ENCODE data around the gene WWOX. TPM values are rescaled to one million over a fixed set of nuclear protein-coding genes. Genes with fewer than 3 reads are reported as not detected.

WWOX gene
- total RNA-seq, 6 donors from 2014 or later = 18.7 to 167 (median 31.0) TPM

DNA sequence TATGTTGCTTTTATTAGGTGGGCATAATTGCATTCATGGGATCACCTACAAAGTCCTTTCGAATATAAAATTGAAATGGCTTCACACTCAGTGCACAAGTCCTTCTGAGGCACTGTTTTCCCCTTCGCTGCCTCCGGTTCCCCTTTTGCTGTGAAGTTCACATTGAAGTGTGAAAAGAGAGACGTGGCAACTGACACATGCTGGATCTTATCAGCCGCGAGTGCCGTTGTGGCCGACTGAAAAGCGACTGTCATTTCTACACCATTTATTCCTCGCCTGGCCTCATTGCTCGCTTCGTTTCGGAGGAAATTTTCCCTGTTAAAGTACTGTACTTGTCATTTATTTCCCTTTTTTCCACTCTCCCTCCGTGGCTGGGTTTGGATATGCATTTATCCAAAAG is 1077.6 kb downstream of the WWOX start:
- Histone ChIP-seq H3K9me3 (peaks cover 0 to 6% (median 3%) of the 10 kb centered on the region in 4 donors), H3K4me1 (peaks cover 0 to 3% (median 2%) of the 10 kb centered on the region in 4 donors), H3K27me3 (no peaks in the 10 kb centered on the region), H3K4me3 (no peak overlapping the region), H3K27ac (no peak overlapping the region), H3K36me3 (no peaks in the 10 kb centered on the region)
- no peak for DNase-seq
- no peak for ATAC-seq (ENCODE audit: low FRiP score in 2 of 2)
- WGBS, 2 donors = 58 to 68% methylated on average over 14 of the region's 14 CpGs
- TF ChIP-seq EP300 (IDR thresholded peaks at IDR 0.05) (no peak), POLR2A (IDR thresholded peaks at IDR 0.05) (no peak), POLR2AphosphoS5 (IDR thresholded peaks at IDR 0.05) (no peak)
- TF ChIP-seq, protein P1, sequence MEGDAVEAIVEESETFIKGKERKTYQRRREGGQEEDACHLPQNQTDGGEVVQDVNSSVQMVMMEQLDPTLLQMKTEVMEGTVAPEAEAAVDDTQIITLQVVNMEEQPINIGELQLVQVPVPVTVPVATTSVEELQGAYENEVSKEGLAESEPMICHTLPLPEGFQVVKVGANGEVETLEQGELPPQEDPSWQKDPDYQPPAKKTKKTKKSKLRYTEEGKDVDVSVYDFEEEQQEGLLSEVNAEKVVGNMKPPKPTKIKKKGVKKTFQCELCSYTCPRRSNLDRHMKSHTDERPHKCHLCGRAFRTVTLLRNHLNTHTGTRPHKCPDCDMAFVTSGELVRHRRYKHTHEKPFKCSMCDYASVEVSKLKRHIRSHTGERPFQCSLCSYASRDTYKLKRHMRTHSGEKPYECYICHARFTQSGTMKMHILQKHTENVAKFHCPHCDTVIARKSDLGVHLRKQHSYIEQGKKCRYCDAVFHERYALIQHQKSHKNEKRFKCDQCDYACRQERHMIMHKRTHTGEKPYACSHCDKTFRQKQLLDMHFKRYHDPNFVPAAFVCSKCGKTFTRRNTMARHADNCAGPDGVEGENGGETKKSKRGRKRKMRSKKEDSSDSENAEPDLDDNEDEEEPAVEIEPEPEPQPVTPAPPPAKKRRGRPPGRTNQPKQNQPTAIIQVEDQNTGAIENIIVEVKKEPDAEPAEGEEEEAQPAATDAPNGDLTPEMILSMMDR (IDR thresholded peaks at IDR 0.05) = no peak

DNA sequence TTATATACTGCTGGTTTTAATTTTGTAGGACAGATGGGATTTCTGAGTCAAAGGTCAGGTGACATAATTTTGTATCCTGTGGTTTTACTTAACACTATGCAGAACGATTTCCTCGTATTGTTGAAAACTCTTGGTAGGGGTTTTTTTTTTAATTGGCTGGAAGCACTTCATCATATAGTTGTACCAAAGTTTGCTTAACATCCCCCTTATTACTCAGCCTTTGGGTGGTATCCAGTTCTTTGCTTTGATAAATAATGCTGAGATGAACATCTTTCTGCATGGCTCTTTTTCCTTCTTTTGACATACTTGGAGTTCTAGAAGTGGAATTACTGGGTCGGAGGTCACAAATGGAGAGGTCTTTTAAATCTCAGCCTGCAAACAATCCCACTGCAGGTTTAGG is 1082.0 kb downstream of the WWOX start:
- Histone ChIP-seq H3K36me3 (no peaks in the 10 kb centered on the region), H3K4me1 (no peaks in the 10 kb centered on the region), H3K4me3 (no peak overlapping the region), H3K27me3 (no peaks in the 10 kb centered on the region), H3K27ac (no peak overlapping the region), H3K9me3 (peaks cover 0 to 6% (median 0%) of the 10 kb centered on the region in 4 donors)
- DNase-seq (no peak), ATAC-seq (ENCODE audit: low FRiP score in 2 of 2) (no peak)
- TF ChIP-seq, protein P1 (IDR thresholded peaks at IDR 0.05) = no peak
- TF ChIP-seq POLR2A (IDR thresholded peaks at IDR 0.05) (no peak), EP300 (IDR thresholded peaks at IDR 0.05) (no peak), POLR2AphosphoS5 (IDR thresholded peaks at IDR 0.05) (no peak)
- 63 to 65% methylated on average over 3 of the region's 3 CpGs for WGBS, 2 donors

DNA sequence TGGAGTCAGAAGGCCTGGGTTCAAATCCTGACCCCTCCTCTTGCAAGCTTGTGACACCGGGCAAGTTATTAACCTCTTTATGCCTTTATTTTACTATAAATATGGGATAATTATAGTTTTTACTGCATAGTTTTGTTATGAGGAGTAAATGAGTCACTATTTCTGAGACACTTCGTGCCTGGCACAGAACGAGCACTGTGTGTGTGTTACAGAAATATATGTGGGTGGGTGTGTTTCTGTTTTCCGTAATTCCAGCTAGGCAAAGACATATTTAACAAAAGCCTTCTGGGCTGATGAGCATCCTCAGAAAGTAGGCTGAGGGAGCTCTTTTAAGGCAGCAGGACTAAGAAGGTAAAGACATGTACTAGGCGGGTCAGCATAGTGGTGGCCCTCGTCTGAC is 1083.2 kb downstream of the WWOX start:
- no peak overlapping the region for H3K27ac ChIP-seq
- no peak for DNase-seq
- no peaks in the 10 kb centered on the region for H3K4me1 ChIP-seq
- H3K4me3 ChIP-seq = no peak overlapping the region
- H3K9me3 ChIP-seq = peaks cover 0 to 6% (median 0%) of the 10 kb centered on the region in 4 donors
- H3K27me3 ChIP-seq = no peaks in the 10 kb centered on the region
- TF ChIP-seq POLR2AphosphoS5 (IDR thresholded peaks at IDR 0.05) (no peak), EP300 (IDR thresholded peaks at IDR 0.05) (no peak)
- TF ChIP-seq, protein P1 (IDR thresholded peaks at IDR 0.05) = no peak
- ATAC-seq (ENCODE audit: low FRiP score in 2 of 2) = no peak
- WGBS, 2 donors = 92 to 93% methylated on average over 6 of the region's 6 CpGs
- no peaks in the 10 kb centered on the region for H3K36me3 ChIP-seq

DNA sequence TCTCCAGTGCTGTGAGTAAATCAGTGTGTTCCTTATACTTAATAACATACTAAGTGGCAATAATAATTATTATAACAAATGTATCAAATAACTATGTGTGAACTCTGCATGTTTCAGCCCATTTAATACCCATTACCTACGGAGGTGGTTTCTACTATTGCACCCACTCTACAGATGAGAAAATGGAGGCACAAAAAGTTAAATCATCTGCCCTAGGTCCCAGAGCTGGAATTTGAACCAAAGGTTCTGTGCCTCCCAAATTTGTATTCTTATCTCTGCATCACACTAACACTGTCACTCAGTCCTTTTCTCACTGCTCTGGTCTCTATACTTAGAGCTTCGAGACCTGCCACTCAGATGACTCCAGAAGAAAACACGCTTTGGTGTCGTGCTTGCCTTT is 1084.1 kb downstream of the WWOX start:
- DNase-seq (no peak), ATAC-seq (ENCODE audit: low FRiP score in 2 of 2) (no peak)
- 91 to 96% methylated on average over 4 of the region's 4 CpGs for WGBS, 2 donors
- Histone ChIP-seq H3K27ac (no peak overlapping the region), H3K36me3 (no peaks in the 10 kb centered on the region), H3K9me3 (peaks cover 0 to 6% (median 0%) of the 10 kb centered on the region in 4 donors), H3K4me1 (no peaks in the 10 kb centered on the region), H3K4me3 (no peak overlapping the region), H3K27me3 (no peaks in the 10 kb centered on the region)
- TF ChIP-seq POLR2AphosphoS5 (IDR thresholded peaks at IDR 0.05) = no peak
- no peak for TF ChIP-seq EP300 (IDR thresholded peaks at IDR 0.05)
- no peak for TF ChIP-seq POLR2A (IDR thresholded peaks at IDR 0.05)
- TF ChIP-seq, protein P1 (IDR thresholded peaks at IDR 0.05) = no peak

- Histone ChIP-seq H3K4me1 (no peaks in the 10 kb centered on the region), H3K9me3 (peaks cover 0 to 3% (median 0%) of the 10 kb centered on the region in 4 donors), H3K27me3 (no peaks in the 10 kb centered on the region), H3K27ac (no peak overlapping the region), H3K36me3 (no peaks in the 10 kb centered on the region), H3K4me3 (no peak overlapping the region)
- 76 to 85% methylated on average over 2 of the region's 2 CpGs for WGBS, 2 donors
- TF ChIP-seq POLR2AphosphoS5 (IDR thresholded peaks at IDR 0.05) (no peak), POLR2A (IDR thresholded peaks at IDR 0.05) (no peak), EP300 (IDR thresholded peaks at IDR 0.05) (no peak)
- TF ChIP-seq, protein P1 (IDR thresholded peaks at IDR 0.05) = no peak
- no peak for DNase-seq
- ATAC-seq (ENCODE audit: low FRiP score in 2 of 2) = no peak
These were observed 1085.1 kb downstream of the WWOX start for GRCh38 chr16:79184464-79185030.
